MCF 10A (cell line): ENCODE results near the gene RGMA. TPM values are rescaled to one million over a fixed set of nuclear protein-coding genes. Genes with fewer than 3 reads are reported as not detected.

ENCODE experiments used
- BruUV-seq: library from RNA; stranded (reverse); fragments of 400-500 nt; replicated peaks from 2 replicates; lab custom pipeline; 2021; lab: Mats Ljungman, UMichigan
- CTCF ChIA-PET: fragments of 300-600 bp; sonication (Branson Sonifier 250); formaldehyde crosslinking; extraction: SDS; loops from one replicate; lab custom pipeline; 2021; ENCODE audit warnings: antibody characterized with exemption, inconsistent platforms; lab: Yijun Ruan, JAX
- POLR2A ChIA-PET: fragments of 300-600, 350-650 bp; sonication (Branson Sonifier 250); formaldehyde crosslinking; extraction: SDS; loops from one replicate; lab custom pipeline; 2020; ENCODE audit warnings: antibody characterized with exemption, inconsistent platforms; lab: Yijun Ruan, JAX
- DNase-seq: peaks from one replicate; pipeline ENCODE4 v3.0.0-alpha.2; 2018; ENCODE audit not compliant: unreplicated experiment
- H3K27ac Mint-ChIP-seq: one replicate; pipeline ENCODE4 v1.8.0; 2022; ENCODE audit warnings: mild to moderate bottlenecking, low read depth, mixed read lengths; ENCODE audit not compliant: unreplicated experiment
- H3K27me3 Mint-ChIP-seq: one replicate; pipeline ENCODE4 v1.8.0; 2022; ENCODE audit warnings: mixed read lengths; ENCODE audit not compliant: insufficient read depth, unreplicated experiment
- H3K36me3 Mint-ChIP-seq: one replicate; pipeline ENCODE4 v1.8.0; 2022; ENCODE audit warnings: mild to moderate bottlenecking, moderate library complexity, mixed read lengths; ENCODE audit not compliant: insufficient read depth, unreplicated experiment
- H3K4me1 Mint-ChIP-seq: one replicate; pipeline ENCODE4 v1.8.0; 2022; ENCODE audit warnings: mixed read lengths; ENCODE audit not compliant: insufficient read depth, unreplicated experiment
- H3K4me3 Mint-ChIP-seq: one replicate; pipeline ENCODE4 v1.8.0; 2022; ENCODE audit warnings: mild to moderate bottlenecking, moderate library complexity, mixed read lengths; ENCODE audit not compliant: unreplicated experiment
- H3K9me3 Mint-ChIP-seq: one replicate; pipeline ENCODE4 v1.8.0; 2022; ENCODE audit warnings: mixed read lengths; ENCODE audit not compliant: unreplicated experiment
- intact Hi-C: fragments of 100-400 bp; cut with micrococcal nuclease; formaldehyde crosslinking; loops from 2 replicates; pipeline ENCODE4 v1.14.1; 2022
- total RNA-seq: library from RNA; stranded (reverse); gene quantifications from 2 replicates; pipeline ENCODE4 v1.2.3, GENCODE V29; 2022
- TF ChIP-seq, protein P1 (sequence below): fragments of 200-600 bp; IDR thresholded peaks from one replicate; pipeline ENCODE4 v1.8.0; 2022; ENCODE audit warnings: antibody characterized with exemption, mild to moderate bottlenecking; ENCODE audit not compliant: unreplicated experiment

Gene RGMA
- total RNA-seq, 1 experiment from 2014 or later, result 0.51 TPM

DNA sequence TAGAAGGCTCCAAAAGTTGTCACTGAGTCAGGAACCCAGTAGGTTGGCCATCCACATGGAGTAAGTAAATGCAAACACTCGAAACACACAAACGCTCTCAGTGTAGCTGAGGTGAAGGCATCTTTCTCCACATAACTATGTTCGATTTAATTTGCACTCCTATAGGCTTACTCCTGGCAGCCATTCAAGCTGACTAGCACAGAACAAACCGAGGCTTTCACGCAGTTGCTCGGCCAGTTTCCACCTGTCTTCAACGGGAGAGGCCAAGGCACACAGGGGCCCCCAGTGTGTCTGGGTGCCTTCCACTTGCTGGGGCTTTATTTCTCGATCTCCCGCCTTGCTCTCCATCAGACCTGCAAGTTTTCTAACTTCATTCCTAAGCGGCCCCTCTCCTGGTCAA is 18.9 kb downstream of the RGMA start:
- DNase-seq, result no peak
- TF ChIP-seq, protein P1, sequence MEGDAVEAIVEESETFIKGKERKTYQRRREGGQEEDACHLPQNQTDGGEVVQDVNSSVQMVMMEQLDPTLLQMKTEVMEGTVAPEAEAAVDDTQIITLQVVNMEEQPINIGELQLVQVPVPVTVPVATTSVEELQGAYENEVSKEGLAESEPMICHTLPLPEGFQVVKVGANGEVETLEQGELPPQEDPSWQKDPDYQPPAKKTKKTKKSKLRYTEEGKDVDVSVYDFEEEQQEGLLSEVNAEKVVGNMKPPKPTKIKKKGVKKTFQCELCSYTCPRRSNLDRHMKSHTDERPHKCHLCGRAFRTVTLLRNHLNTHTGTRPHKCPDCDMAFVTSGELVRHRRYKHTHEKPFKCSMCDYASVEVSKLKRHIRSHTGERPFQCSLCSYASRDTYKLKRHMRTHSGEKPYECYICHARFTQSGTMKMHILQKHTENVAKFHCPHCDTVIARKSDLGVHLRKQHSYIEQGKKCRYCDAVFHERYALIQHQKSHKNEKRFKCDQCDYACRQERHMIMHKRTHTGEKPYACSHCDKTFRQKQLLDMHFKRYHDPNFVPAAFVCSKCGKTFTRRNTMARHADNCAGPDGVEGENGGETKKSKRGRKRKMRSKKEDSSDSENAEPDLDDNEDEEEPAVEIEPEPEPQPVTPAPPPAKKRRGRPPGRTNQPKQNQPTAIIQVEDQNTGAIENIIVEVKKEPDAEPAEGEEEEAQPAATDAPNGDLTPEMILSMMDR, result no peak
- H3K36me3 Mint-ChIP-seq, result no peaks in the 10 kb centered on the region
- no peaks in the 10 kb centered on the region for H3K27me3 Mint-ChIP-seq
- H3K4me3 Mint-ChIP-seq, result no peak overlapping the region
- peaks cover 10% of the 10 kb centered on the region for H3K4me1 Mint-ChIP-seq
- no TSS peak for BruUV-seq
- no peaks in the 10 kb centered on the region for H3K9me3 Mint-ChIP-seq
- no peak overlapping the region for H3K27ac Mint-ChIP-seq
- CTCF ChIA-PET, result interaction anchor here (0.6 to 1.4 kb wide), 2 partner anchors 18 to 455 kb away, joined by 3 to 7 read pairs; no protein-coding TSS in a partner anchor
- intact Hi-C loops, result no loop called here
- POLR2A ChIA-PET, result interaction anchor here (0.7 kb wide), 1 partner anchor 25 kb away, joined by 4 read pairs; no protein-coding TSS in a partner anchor

DNA sequence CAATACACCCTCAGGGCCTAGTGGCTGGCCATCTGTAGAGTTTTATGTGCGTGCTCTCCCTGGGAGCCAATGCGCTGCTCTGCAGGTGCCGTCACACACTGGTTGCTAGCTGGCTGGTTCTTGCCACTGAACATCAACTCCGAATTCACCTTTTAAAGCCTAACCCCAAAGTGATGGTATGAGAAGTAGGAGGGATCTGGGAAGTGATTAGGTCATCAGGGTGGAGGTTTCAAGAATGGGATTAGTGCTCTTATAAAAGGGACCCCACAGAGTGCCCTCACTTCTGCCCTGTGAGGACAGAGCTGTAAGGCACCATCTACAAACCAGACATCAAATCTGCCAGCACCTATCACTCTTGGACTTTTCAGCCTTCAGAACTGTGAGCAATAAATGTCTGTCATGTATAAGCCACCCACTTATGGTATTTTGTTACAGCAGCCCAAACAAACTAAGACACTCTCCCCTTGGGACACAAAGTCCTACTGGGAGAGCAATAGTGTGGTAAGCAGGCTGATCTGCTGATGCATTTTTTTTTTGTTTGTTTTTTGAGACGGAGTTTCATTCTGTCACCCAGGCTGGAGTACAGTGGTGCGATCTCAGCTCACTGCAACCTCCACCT is 20.3 kb downstream of the RGMA start:
- no peaks in the 10 kb centered on the region for H3K9me3 Mint-ChIP-seq
- H3K4me3 Mint-ChIP-seq, result no peak overlapping the region
- intact Hi-C loops, result no loop called here
- CTCF ChIA-PET, result interaction anchor here (0.6 to 1.4 kb wide), 5 partner anchors 39 to 1051 kb away, joined by 3 to 8 read pairs (median 3); no protein-coding TSS in a partner anchor
- peaks cover 10% of the 10 kb centered on the region for H3K4me1 Mint-ChIP-seq
- POLR2A ChIA-PET, result no interaction called here
- H3K27ac Mint-ChIP-seq, result no peak overlapping the region
- no TSS peak for BruUV-seq
- no peak for DNase-seq
- H3K36me3 Mint-ChIP-seq, result no peaks in the 10 kb centered on the region
- TF ChIP-seq, protein P1, result no peak
- H3K27me3 Mint-ChIP-seq, result no peaks in the 10 kb centered on the region

DNA sequence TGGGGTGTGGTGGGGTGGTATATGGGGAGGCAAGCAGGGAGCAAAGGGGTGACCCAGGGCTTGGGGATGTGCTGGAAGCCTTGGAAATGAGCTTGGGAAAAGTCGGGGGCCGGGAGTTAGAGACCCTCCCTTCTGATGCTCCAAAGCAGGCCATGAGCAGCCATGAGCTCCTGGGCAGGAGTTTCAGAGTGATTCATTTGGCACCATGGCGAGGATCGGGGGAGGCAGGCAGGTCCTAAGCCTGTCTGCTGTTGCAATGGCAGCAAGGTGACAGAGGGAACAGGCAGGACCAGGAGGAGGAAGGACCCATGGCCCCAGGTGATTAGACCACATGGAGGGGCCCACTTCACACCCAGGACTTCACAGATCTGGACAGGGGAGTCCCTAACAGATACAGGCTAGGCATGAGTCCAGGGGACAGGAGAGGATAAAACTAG is 21.3 kb downstream of the RGMA start:
- DNase-seq, result peak; percentile 36
- ChIA-PET CTCF (interaction anchor here (1.5 kb wide), 1 partner anchor 1052 kb away, joined by 5 read pairs; no protein-coding TSS in a partner anchor), POLR2A (interaction anchor here (0.7 kb wide), 1 partner anchor 60 kb away, joined by 4 read pairs; no protein-coding TSS in a partner anchor)
- peaks cover 10% of the 10 kb centered on the region for H3K4me1 Mint-ChIP-seq
- no peaks in the 10 kb centered on the region for H3K9me3 Mint-ChIP-seq
- no peak overlapping the region for H3K27ac Mint-ChIP-seq
- no peaks in the 10 kb centered on the region for H3K36me3 Mint-ChIP-seq
- TF ChIP-seq, protein P1, result no peak
- intact Hi-C loops, result no loop called here
- no peaks in the 10 kb centered on the region for H3K27me3 Mint-ChIP-seq
- BruUV-seq, result no TSS peak
- H3K4me3 Mint-ChIP-seq, result no peak overlapping the region

DNA sequence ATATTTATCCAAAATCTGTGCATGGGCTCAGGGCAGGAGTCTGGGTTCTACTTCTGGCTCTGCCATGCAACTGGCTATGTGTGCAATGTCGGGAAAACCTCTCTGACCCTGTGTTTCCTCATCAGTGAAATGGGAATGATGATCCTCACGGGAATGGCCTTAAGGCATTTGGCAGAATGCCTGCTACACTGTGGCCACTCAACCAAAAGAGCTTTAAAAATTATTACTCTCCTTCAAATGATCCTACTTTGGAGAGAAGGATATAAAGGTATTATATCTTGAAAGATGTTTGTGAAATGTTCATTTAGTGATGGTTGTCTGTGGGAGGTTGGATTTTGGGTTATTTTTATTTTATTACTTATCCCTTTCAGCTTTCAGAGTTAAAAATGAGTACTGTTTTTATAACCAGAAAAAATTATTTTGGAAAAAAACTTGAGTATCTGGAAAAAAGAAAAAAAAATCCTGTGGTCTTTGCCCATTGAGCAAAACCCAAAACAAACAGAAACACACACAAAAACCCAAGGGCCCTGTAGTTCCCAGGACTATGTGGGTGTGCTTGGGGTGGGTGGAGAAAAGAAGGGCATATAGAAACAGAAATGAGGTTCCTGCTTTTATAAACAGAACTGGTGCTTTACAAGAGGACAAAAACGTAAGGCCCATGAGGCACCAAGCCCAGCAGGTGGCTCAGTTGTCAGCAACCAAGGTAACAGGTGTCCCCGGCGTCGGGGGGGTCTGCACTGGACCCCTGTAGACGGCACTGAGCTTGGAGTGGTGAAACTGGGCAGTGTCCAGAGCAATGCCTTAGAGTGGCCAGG is 22.0 kb downstream of the RGMA start:
- POLR2A ChIA-PET, result interaction anchor here (0.7 kb wide), 1 partner anchor 59 kb away, joined by 4 read pairs; no protein-coding TSS in a partner anchor
- Mint-ChIP-seq H3K27me3 (no peaks in the 10 kb centered on the region), H3K27ac (no peak overlapping the region), H3K4me1 (peaks cover 10% of the 10 kb centered on the region), H3K9me3 (no peaks in the 10 kb centered on the region), H3K36me3 (no peaks in the 10 kb centered on the region), H3K4me3 (no peak overlapping the region)
- DNase-seq, result peak; percentile 72
- CTCF ChIA-PET, result interaction anchor here (1.5 kb wide), 1 partner anchor 1053 kb away, joined by 5 read pairs; no protein-coding TSS in a partner anchor
- intact Hi-C loops, result no loop called here
- TF ChIP-seq, protein P1, result no peak
- BruUV-seq, result no TSS peak
